WTC11 (cell line): ENCODE results near the gene KCNIP3.

Source experiments
- ATF2 ChIP-seq: sonication (generic); formaldehyde crosslinking; IDR thresholded peaks from 2 replicates; pipeline ENCODE4 v1.8.1; 2022; ENCODE audit warnings: low read depth, missing genetic modification reagents, borderline replicate concordance
- CTCF ChIP-seq: fragments of 200-600 bp; IDR thresholded peaks from 2 replicates; pipeline ENCODE4 v1.8.0; 2022; ENCODE audit warnings: antibody characterized with exemption
- E2F1 ChIP-seq: sonication (generic); formaldehyde crosslinking; IDR thresholded peaks from 2 replicates; pipeline ENCODE4 v1.8.0; 2022; ENCODE audit warnings: mild to moderate bottlenecking, missing genetic modification reagents
- FOXJ3 ChIP-seq: sonication (generic); formaldehyde crosslinking; IDR thresholded peaks from 2 replicates; pipeline ENCODE4 v1.9.0; 2021; ENCODE audit warnings: missing genetic modification reagents, mild to moderate bottlenecking, borderline replicate concordance
- FOXP4 ChIP-seq: sonication (generic); formaldehyde crosslinking; IDR thresholded peaks from 2 replicates; pipeline ENCODE4 v1.8.0; 2022; ENCODE audit warnings: mild to moderate bottlenecking, missing genetic modification reagents
- IRF1 ChIP-seq: sonication (generic); formaldehyde crosslinking; IDR thresholded peaks from 2 replicates; pipeline ENCODE4 v1.8.0; 2023; ENCODE audit warnings: missing genetic modification reagents
- JUN ChIP-seq: sonication (generic); formaldehyde crosslinking; IDR thresholded peaks from 2 replicates; pipeline ENCODE4 v1.8.0; 2023; ENCODE audit warnings: mild to moderate bottlenecking, missing genetic modification reagents
- MAX ChIP-seq: sonication (generic); formaldehyde crosslinking; IDR thresholded peaks from 2 replicates; pipeline ENCODE4 v1.8.0; 2022; ENCODE audit warnings: mild to moderate bottlenecking, missing genetic modification reagents
- NFE2L1 ChIP-seq: sonication (generic); formaldehyde crosslinking; IDR thresholded peaks from 2 replicates; pipeline ENCODE4 v1.8.1; 2023; ENCODE audit warnings: missing genetic modification reagents
- RELA ChIP-seq: sonication (generic); formaldehyde crosslinking; IDR thresholded peaks from 2 replicates; pipeline ENCODE4 v1.8.1; 2022; ENCODE audit warnings: missing genetic modification reagents, mild to moderate bottlenecking, borderline replicate concordance
- USF1 ChIP-seq: sonication (generic); formaldehyde crosslinking; IDR thresholded peaks from 2 replicates; pipeline ENCODE4 v1.8.0; 2022; ENCODE audit warnings: mild to moderate bottlenecking, missing genetic modification reagents

- TF ChIP-seq USF1, result no peak
- TF ChIP-seq MAX (CRISPR knock-in tag), result no peak
- no peak for TF ChIP-seq JUN (CRISPR knock-in tag)
- no peak for TF ChIP-seq NFE2L1 (CRISPR knock-in tag)
- no peak for TF ChIP-seq IRF1 (CRISPR knock-in tag)
- TF ChIP-seq ATF2, result no peak
- no peak for TF ChIP-seq FOXP4
- TF ChIP-seq E2F1 (CRISPR knock-in tag), result no peak
- TF ChIP-seq CTCF, result no peak
- no peak for TF ChIP-seq RELA (CRISPR knock-in tag)
- TF ChIP-seq FOXJ3, result no peak
These were observed 1.1 kb upstream of the KCNIP3 start for GRCh38 chr2:95296011-95296410.
